Keratinocyte (primary cell): Measurements from ENCODE around the gene C8B. TPM values are rescaled to one million over a fixed set of nuclear protein-coding genes. Genes with fewer than 3 reads are reported as not detected.

Experiments used
- DNase-seq: peaks from one replicate; pipeline ENCODE4 v3.0.0-alpha.2; 2011; ENCODE audit warnings: low read depth, missing footprints, low spot score
- FAIRE-seq: peaks from 2 replicates; lab custom pipeline; 2011; peaks lifted over from hg19 to GRCh38; lab: Jason Lieb, UNC
- H2AFZ ChIP-seq: 2 replicates; pipeline ENCODE4 v1.6.0; 2012; ENCODE audit warnings: low read length, control low read depth, inconsistent platforms; ENCODE audit not compliant: control insufficient read depth
- H3K27ac ChIP-seq: 2 replicates; pipeline ENCODE4 v1.5.1; 2011; ENCODE audit warnings: low read length; ENCODE audit not compliant: control insufficient read depth, insufficient read depth
- H3K27me3 ChIP-seq: 3 replicates; pipeline ENCODE4 v1.6.0; 2011; ENCODE audit warnings: low read length; ENCODE audit not compliant: control insufficient read depth, insufficient read depth; ENCODE audit errors: extremely low read depth
- H3K36me3 ChIP-seq, 2 experiments: 2 replicates in 1 of 2; 3 replicates in 1 of 2; pipeline ENCODE4 v1.5.1; 2011; ENCODE audit warnings: low read length in 2 of 2, mild to moderate bottlenecking in 1 of 2; ENCODE audit not compliant: control insufficient read depth in 2 of 2, insufficient read depth in 2 of 2; ENCODE audit errors: extremely low read depth in 1 of 2
- H3K4me1 ChIP-seq: 3 replicates; pipeline ENCODE4 v1.5.1; 2011; ENCODE audit warnings: low read length; ENCODE audit not compliant: control insufficient read depth, insufficient read depth; ENCODE audit errors: extremely low read depth
- H3K4me2 ChIP-seq: 3 replicates; pipeline ENCODE4 v1.6.0; 2011; ENCODE audit warnings: low read depth, low read length; ENCODE audit not compliant: control insufficient read depth, insufficient read depth; ENCODE audit errors: extremely low read depth
- H3K4me3 ChIP-seq, 3 experiments: fragments of 200-600 bp in 1 of 3; sonication (generic) in 1 of 3; 2 replicates in 2 of 3; 3 replicates in 1 of 3; pipeline ENCODE4 v1.5.1; 2011 to 2016; ENCODE audit warnings: low read length in 3 of 3, mild to moderate bottlenecking in 3 of 3, control low read depth in 2 of 3, inconsistent platforms in 1 of 3, low read depth in 1 of 3, mixed read lengths in 1 of 3, mixed run types in 1 of 3, moderate library complexity in 1 of 3; ENCODE audit not compliant: control insufficient read depth in 2 of 3, insufficient read depth in 2 of 3; ENCODE audit errors: extremely low read depth in 1 of 3
- H3K79me2 ChIP-seq: 2 replicates; pipeline ENCODE4 v1.6.0; 2012; ENCODE audit warnings: low read length; ENCODE audit not compliant: control insufficient read depth, insufficient read depth
- H3K9ac ChIP-seq: 3 replicates; pipeline ENCODE4 v1.6.0; 2011; ENCODE audit warnings: low read length; ENCODE audit not compliant: control insufficient read depth, insufficient read depth; ENCODE audit errors: extremely low read depth
- H3K9me1 ChIP-seq: 3 replicates; pipeline ENCODE4 v1.6.0; 2011; ENCODE audit warnings: low read length; ENCODE audit not compliant: control insufficient read depth, insufficient read depth; ENCODE audit errors: extremely low read depth
- H3K9me3 ChIP-seq: 2 replicates; pipeline ENCODE4 v1.5.1; 2012; ENCODE audit warnings: low read depth, low read length; ENCODE audit not compliant: control insufficient read depth
- H4K20me1 ChIP-seq: 3 replicates; pipeline ENCODE4 v1.6.0; 2011; ENCODE audit warnings: low read length; ENCODE audit not compliant: control insufficient read depth, insufficient read depth; ENCODE audit errors: extremely low read depth
- EZH2 ChIP-seq: IDR thresholded peaks from one replicate; pipeline ENCODE4 v1.6.1; 2012; ENCODE audit warnings: inconsistent platforms, mild to moderate bottlenecking, low read length, moderate library complexity
- dilution Hi-C: fragments of 300-500 bp; cut with MboI; formaldehyde crosslinking; loops from one replicate; pipeline ENCODE4 v1.7.0; 2020; ENCODE audit warnings: low sequenced_read_pairs; ENCODE audit not compliant: extremely low pct_ligation_motif_present
- polyA plus RNA-seq, 5 experiments: library from polyadenylated mRNA; depleted of rRNA in 3 of 5; stranded (reverse) in 3 of 5; stranded (forward) in 1 of 5; unstranded in 1 of 5; fragments of >200 nt; gene quantifications; 1 replicate in 1 of 5; 2 replicates in 3 of 5; 3 replicates in 1 of 5; pipeline versions ENCODE4 v1.2.1 to v1.2.3, GENCODE V29; 2011 to 2012; ENCODE audit warnings: missing spikeins in 2 of 5, low read depth in 1 of 5, low replicate concordance in 1 of 5
- TF ChIP-seq, protein P1 (sequence below), 3 experiments: IDR thresholded peaks in 1 of 3; conservative IDR thresholded peaks in 1 of 3; optimal IDR thresholded peaks in 1 of 3; 2 replicates in 2 of 3; 3 replicates in 1 of 3; pipeline versions ENCODE3 to v1.5.1; 2011; ENCODE audit warnings: low read length in 3 of 3, mild to moderate bottlenecking in 3 of 3, moderate library complexity in 2 of 3, control low read depth in 1 of 3, inconsistent platforms in 1 of 3; ENCODE audit not compliant: insufficient read depth in 2 of 3; ENCODE audit errors: extremely low read depth in 1 of 3

C8B gene
- polyA plus RNA-seq, 1 donor (not counting 4 experiments of a cell fraction or from before 2014, with no cell fraction given), result 0.04 TPM

DNA sequence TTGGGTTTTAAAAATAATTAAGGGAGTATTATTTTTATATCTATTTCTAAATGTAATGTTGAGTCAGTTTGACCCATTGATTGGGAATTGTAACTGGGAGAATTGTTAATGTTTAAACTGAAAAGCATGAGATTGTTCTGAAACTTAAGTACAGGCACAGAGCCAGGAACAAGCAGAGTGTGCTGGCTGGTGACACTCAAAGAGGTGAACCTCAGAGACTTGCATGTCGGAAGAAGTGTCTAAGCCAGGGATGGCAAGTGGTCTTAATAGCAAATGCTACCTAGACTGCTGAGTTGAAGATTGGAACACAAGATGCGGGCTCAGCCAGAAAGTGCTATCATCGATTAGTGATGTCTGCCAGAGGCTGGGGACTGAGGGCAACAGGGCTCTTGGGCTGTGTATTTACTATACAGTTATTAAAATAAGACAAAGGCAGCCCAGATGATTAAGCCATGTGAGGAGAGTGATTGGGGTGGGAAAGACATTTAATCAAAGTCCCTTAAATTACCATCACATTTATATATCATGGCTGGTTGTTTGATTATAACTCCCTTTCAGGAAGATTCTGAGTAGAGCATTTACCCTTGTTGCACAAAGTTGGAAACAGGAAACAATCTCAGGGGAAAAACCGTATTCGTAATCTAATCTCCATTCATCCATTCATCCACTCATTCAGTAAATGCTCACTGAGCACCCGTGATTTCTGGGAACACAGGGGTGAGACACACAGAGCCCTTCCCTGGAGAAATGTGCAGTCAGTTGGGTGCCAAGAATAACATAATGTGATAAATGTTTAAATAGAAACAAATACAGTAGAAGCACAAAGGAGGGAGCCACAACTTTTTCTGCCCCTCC, 68.4 kb downstream of the C8B start:
- no peak overlapping the region for H3K4me2 ChIP-seq

DNA sequence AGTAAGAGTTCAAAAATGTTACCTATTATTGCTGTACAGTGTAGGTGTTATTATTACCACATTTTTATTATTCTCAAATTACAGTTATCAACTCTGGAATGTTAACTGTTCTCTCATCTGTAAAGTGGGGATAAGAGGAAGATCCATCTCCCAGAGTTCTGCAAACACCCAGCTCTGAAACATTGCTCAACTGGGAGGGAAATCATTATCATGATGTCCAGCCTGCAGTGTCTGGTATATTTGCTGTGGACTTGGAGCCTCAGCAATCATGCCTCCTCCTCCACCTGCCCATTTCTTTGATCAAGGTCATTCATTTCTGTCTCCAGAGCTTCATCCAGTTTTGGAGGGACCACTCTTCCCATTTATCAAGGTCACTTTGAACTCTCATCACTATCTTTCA, 71.8 kb downstream of the C8B start:
- Histone ChIP-seq H4K20me1 (no peaks in the 10 kb centered on the region), H3K4me2 (no peak overlapping the region), H3K4me1 (no peaks in the 10 kb centered on the region), H3K36me3 (no peaks in the 10 kb centered on the region), H3K9ac (no peak overlapping the region), H3K27ac (no peak overlapping the region), H3K4me3 (no peak overlapping the region), H3K79me2 (no peaks in the 10 kb centered on the region), H3K9me3 (no peaks in the 10 kb centered on the region), H2AFZ (no peak overlapping the region), H3K27me3 (no peaks in the 10 kb centered on the region), H3K9me1 (no peaks in the 10 kb centered on the region)
- FAIRE-seq (no peak), DNase-seq (no peak)
- TF ChIP-seq, protein P1, sequence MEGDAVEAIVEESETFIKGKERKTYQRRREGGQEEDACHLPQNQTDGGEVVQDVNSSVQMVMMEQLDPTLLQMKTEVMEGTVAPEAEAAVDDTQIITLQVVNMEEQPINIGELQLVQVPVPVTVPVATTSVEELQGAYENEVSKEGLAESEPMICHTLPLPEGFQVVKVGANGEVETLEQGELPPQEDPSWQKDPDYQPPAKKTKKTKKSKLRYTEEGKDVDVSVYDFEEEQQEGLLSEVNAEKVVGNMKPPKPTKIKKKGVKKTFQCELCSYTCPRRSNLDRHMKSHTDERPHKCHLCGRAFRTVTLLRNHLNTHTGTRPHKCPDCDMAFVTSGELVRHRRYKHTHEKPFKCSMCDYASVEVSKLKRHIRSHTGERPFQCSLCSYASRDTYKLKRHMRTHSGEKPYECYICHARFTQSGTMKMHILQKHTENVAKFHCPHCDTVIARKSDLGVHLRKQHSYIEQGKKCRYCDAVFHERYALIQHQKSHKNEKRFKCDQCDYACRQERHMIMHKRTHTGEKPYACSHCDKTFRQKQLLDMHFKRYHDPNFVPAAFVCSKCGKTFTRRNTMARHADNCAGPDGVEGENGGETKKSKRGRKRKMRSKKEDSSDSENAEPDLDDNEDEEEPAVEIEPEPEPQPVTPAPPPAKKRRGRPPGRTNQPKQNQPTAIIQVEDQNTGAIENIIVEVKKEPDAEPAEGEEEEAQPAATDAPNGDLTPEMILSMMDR (optimal IDR thresholded peaks at IDR 0.05 in 1 of 3, IDR thresholded peaks at IDR 0.05 in 1 of 3, conservative IDR thresholded peaks at IDR 0.05 in 1 of 3; ENCODE audit: extremely low read depth in 1 of 3, insufficient read depth in 2 of 3, low read length in 3 of 3), result no peak
- TF ChIP-seq EZH2, result no peak
- dilution Hi-C loops, result no loop called here

More for the DNA sequence above, 68.4 kb downstream of the C8B start:
- Histone ChIP-seq H4K20me1 (no peaks in the 10 kb centered on the region), H3K27ac (no peak overlapping the region), H3K36me3 (no peaks in the 10 kb centered on the region), H3K9me3 (no peaks in the 10 kb centered on the region), H3K4me1 (no peaks in the 10 kb centered on the region), H3K9me1 (no peaks in the 10 kb centered on the region), H3K9ac (no peak overlapping the region), H3K27me3 (peaks cover 3% of the 10 kb centered on the region), H3K4me3 (no peak overlapping the region), H2AFZ (no peak overlapping the region), H3K79me2 (no peaks in the 10 kb centered on the region)
- FAIRE-seq (no peak), DNase-seq (no peak)
- TF ChIP-seq, protein P1 (optimal IDR thresholded peaks at IDR 0.05 in 1 of 3, IDR thresholded peaks at IDR 0.05 in 1 of 3, conservative IDR thresholded peaks at IDR 0.05 in 1 of 3; ENCODE audit: extremely low read depth in 1 of 3, insufficient read depth in 2 of 3, low read length in 3 of 3), result no peak
- no peak for TF ChIP-seq EZH2
- dilution Hi-C loops, result no loop called here
